Keratinocyte (primary cell): ENCODE data around the gene HADH. TPM values are rescaled to one million over a fixed set of nuclear protein-coding genes. Genes with fewer than 3 reads are reported as not detected.

ENCODE experiments used
- DNase-seq: peaks from one replicate; pipeline ENCODE4 v3.0.0-alpha.2; 2011; ENCODE audit warnings: low read depth, missing footprints, low spot score
- FAIRE-seq: peaks from 2 replicates; lab custom pipeline; 2011; peaks lifted over from hg19 to GRCh38; lab: Jason Lieb, UNC
- H2AFZ ChIP-seq: 2 replicates; pipeline ENCODE4 v1.6.0; 2012; ENCODE audit warnings: low read length, control low read depth, inconsistent platforms; ENCODE audit not compliant: control insufficient read depth
- H3K27ac ChIP-seq: 2 replicates; pipeline ENCODE4 v1.5.1; 2011; ENCODE audit warnings: low read length; ENCODE audit not compliant: control insufficient read depth, insufficient read depth
- H3K27me3 ChIP-seq: 3 replicates; pipeline ENCODE4 v1.6.0; 2011; ENCODE audit warnings: low read length; ENCODE audit not compliant: control insufficient read depth, insufficient read depth; ENCODE audit errors: extremely low read depth
- H3K36me3 ChIP-seq, 2 experiments: 2 replicates in 1 of 2; 3 replicates in 1 of 2; pipeline ENCODE4 v1.5.1; 2011; ENCODE audit warnings: low read length in 2 of 2, mild to moderate bottlenecking in 1 of 2; ENCODE audit not compliant: control insufficient read depth in 2 of 2, insufficient read depth in 2 of 2; ENCODE audit errors: extremely low read depth in 1 of 2
- H3K4me1 ChIP-seq: 3 replicates; pipeline ENCODE4 v1.5.1; 2011; ENCODE audit warnings: low read length; ENCODE audit not compliant: control insufficient read depth, insufficient read depth; ENCODE audit errors: extremely low read depth
- H3K4me2 ChIP-seq: 3 replicates; pipeline ENCODE4 v1.6.0; 2011; ENCODE audit warnings: low read depth, low read length; ENCODE audit not compliant: control insufficient read depth, insufficient read depth; ENCODE audit errors: extremely low read depth
- H3K4me3 ChIP-seq, 3 experiments: fragments of 200-600 bp in 1 of 3; sonication (generic) in 1 of 3; 2 replicates in 2 of 3; 3 replicates in 1 of 3; pipeline ENCODE4 v1.5.1; 2011 to 2016; ENCODE audit warnings: low read length in 3 of 3, mild to moderate bottlenecking in 3 of 3, control low read depth in 2 of 3, inconsistent platforms in 1 of 3, low read depth in 1 of 3, mixed read lengths in 1 of 3, mixed run types in 1 of 3, moderate library complexity in 1 of 3; ENCODE audit not compliant: control insufficient read depth in 2 of 3, insufficient read depth in 2 of 3; ENCODE audit errors: extremely low read depth in 1 of 3
- H3K79me2 ChIP-seq: 2 replicates; pipeline ENCODE4 v1.6.0; 2012; ENCODE audit warnings: low read length; ENCODE audit not compliant: control insufficient read depth, insufficient read depth
- H3K9ac ChIP-seq: 3 replicates; pipeline ENCODE4 v1.6.0; 2011; ENCODE audit warnings: low read length; ENCODE audit not compliant: control insufficient read depth, insufficient read depth; ENCODE audit errors: extremely low read depth
- H3K9me1 ChIP-seq: 3 replicates; pipeline ENCODE4 v1.6.0; 2011; ENCODE audit warnings: low read length; ENCODE audit not compliant: control insufficient read depth, insufficient read depth; ENCODE audit errors: extremely low read depth
- H3K9me3 ChIP-seq: 2 replicates; pipeline ENCODE4 v1.5.1; 2012; ENCODE audit warnings: low read depth, low read length; ENCODE audit not compliant: control insufficient read depth
- H4K20me1 ChIP-seq: 3 replicates; pipeline ENCODE4 v1.6.0; 2011; ENCODE audit warnings: low read length; ENCODE audit not compliant: control insufficient read depth, insufficient read depth; ENCODE audit errors: extremely low read depth
- CTCF ChIP-seq, 3 experiments: IDR thresholded peaks in 1 of 3; conservative IDR thresholded peaks in 1 of 3; optimal IDR thresholded peaks in 1 of 3; 2 replicates in 2 of 3; 3 replicates in 1 of 3; pipeline versions ENCODE3 to v1.5.1; 2011; ENCODE audit warnings: low read length in 3 of 3, mild to moderate bottlenecking in 3 of 3, moderate library complexity in 2 of 3, control low read depth in 1 of 3, inconsistent platforms in 1 of 3; ENCODE audit not compliant: insufficient read depth in 2 of 3; ENCODE audit errors: extremely low read depth in 1 of 3
- EZH2 ChIP-seq: IDR thresholded peaks from one replicate; pipeline ENCODE4 v1.6.1; 2012; ENCODE audit warnings: inconsistent platforms, mild to moderate bottlenecking, low read length, moderate library complexity
- dilution Hi-C: fragments of 300-500 bp; cut with MboI; formaldehyde crosslinking; loops from one replicate; pipeline ENCODE4 v1.7.0; 2020; ENCODE audit warnings: low sequenced_read_pairs; ENCODE audit not compliant: extremely low pct_ligation_motif_present
- polyA plus RNA-seq, 5 experiments: library from polyadenylated mRNA; depleted of rRNA in 3 of 5; stranded (reverse) in 3 of 5; stranded (forward) in 1 of 5; unstranded in 1 of 5; fragments of >200 nt; gene quantifications; 1 replicate in 1 of 5; 2 replicates in 3 of 5; 3 replicates in 1 of 5; pipeline versions ENCODE4 v1.2.1 to v1.2.3, GENCODE V29; 2011 to 2012; ENCODE audit warnings: missing spikeins in 2 of 5, low read depth in 1 of 5, low replicate concordance in 1 of 5

The HADH gene
- polyA plus RNA-seq, 1 donor (not counting 4 experiments of a cell fraction or from before 2014, with no cell fraction given) = 49.3 TPM

DNA sequence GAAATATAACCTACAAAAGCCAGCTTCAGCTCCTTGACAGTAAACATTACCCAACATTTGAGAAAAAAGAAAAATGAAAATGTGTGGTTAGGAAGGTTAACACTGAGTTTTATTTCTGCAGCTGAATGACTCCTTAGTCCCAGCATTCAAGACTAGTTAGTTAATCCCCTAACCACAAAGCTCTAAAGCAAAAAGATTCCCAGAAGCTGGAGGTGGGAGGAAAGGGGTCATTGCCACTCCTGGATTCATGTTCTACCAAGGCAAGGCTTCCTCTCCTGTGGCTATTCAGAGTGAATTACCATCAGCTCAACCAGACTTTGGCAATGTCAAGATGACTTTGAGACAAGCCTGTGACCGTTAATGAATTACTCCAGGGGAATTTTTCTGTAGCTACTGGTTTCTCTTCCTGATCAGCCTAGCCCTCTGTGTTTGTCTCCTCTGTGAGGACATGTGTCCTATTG lies 63.6 kb downstream of the HADH start:
- no peak for DNase-seq
- FAIRE-seq = no peak
- TF ChIP-seq EZH2 = no peak

GRCh38 chr4:108054025-108054638 lies 64.4 kb downstream of the HADH start:
- Histone ChIP-seq H3K9me3 (no peaks in the 10 kb centered on the region), H4K20me1 (no peaks in the 10 kb centered on the region), H3K4me2 (no peak overlapping the region), H2AFZ (no peak overlapping the region), H3K27ac (no peak overlapping the region), H3K27me3 (no peaks in the 10 kb centered on the region), H3K9ac (no peak overlapping the region), H3K79me2 (no peaks in the 10 kb centered on the region), H3K4me1 (no peaks in the 10 kb centered on the region), H3K36me3 (no peaks in the 10 kb centered on the region), H3K9me1 (no peaks in the 10 kb centered on the region), H3K4me3 (no peak overlapping the region)
- dilution Hi-C loops = no loop called here
- DNase-seq = no peak
- no peak for TF ChIP-seq EZH2
- no peak for TF ChIP-seq CTCF (optimal IDR thresholded peaks at IDR 0.05 in 1 of 3, IDR thresholded peaks at IDR 0.05 in 1 of 3, conservative IDR thresholded peaks at IDR 0.05 in 1 of 3; ENCODE audit: extremely low read depth in 1 of 3, insufficient read depth in 2 of 3, low read length in 3 of 3)
- no peak for FAIRE-seq

More for the DNA sequence above, 63.6 kb downstream of the HADH start:
- no peaks in the 10 kb centered on the region for H3K27me3 ChIP-seq
- no peak overlapping the region for H3K4me2 ChIP-seq
- H4K20me1 ChIP-seq = no peaks in the 10 kb centered on the region
- no peaks in the 10 kb centered on the region for H3K4me1 ChIP-seq
- no peak overlapping the region for H3K9ac ChIP-seq
- H3K9me3 ChIP-seq = no peaks in the 10 kb centered on the region
- dilution Hi-C loops = no loop called here
- H3K4me3 ChIP-seq = no peak overlapping the region
- no peak overlapping the region for H2AFZ ChIP-seq
- H3K9me1 ChIP-seq = no peaks in the 10 kb centered on the region
- no peak overlapping the region for H3K27ac ChIP-seq
- no peaks in the 10 kb centered on the region for H3K36me3 ChIP-seq
- no peaks in the 10 kb centered on the region for H3K79me2 ChIP-seq

DNA sequence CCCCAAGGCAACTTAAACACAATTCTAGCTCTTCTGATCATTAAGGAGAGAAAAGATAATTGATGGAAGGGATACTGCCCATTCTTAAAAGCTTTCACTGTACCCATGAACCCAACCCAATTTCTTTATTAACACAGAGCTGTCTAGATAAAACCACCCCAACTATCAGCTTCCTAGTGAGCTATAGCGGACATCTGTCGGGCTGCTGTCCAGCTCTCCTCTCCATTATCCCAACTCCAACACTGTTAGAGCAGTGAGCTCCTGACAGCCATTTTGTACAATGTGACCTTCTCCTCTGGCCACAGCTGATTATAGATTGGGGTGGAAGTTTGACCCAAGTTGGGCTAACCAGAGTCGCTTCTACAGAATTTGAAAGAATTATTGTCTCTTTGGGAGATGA lies 66.1 kb downstream of the HADH start:
- no peak overlapping the region for H3K4me3 ChIP-seq
- TF ChIP-seq CTCF (optimal IDR thresholded peaks at IDR 0.05 in 1 of 3, IDR thresholded peaks at IDR 0.05 in 1 of 3, conservative IDR thresholded peaks at IDR 0.05 in 1 of 3; ENCODE audit: extremely low read depth in 1 of 3, insufficient read depth in 2 of 3, low read length in 3 of 3) (no peak), EZH2 (no peak)
- dilution Hi-C loops = no loop called here
- no peaks in the 10 kb centered on the region for H4K20me1 ChIP-seq
- H3K9ac ChIP-seq = no peak overlapping the region
- H3K4me1 ChIP-seq = no peaks in the 10 kb centered on the region
- H3K36me3 ChIP-seq = no peaks in the 10 kb centered on the region
- H3K27me3 ChIP-seq = no peaks in the 10 kb centered on the region
- H3K27ac ChIP-seq = no peak overlapping the region
- no peak for DNase-seq
- H2AFZ ChIP-seq = no peak overlapping the region
- H3K4me2 ChIP-seq = no peak overlapping the region
- H3K79me2 ChIP-seq = no peaks in the 10 kb centered on the region
- FAIRE-seq = no peak
- no peaks in the 10 kb centered on the region for H3K9me3 ChIP-seq
- no peaks in the 10 kb centered on the region for H3K9me1 ChIP-seq
